Measurements from ENCODE around the gene COPS7A.

Gene COPS7A

GRCh38 chr12:6766651-6767349, 43.0 kb downstream of the COPS7A start:
- no peak for TF ChIP-seq POLR2AphosphoS5 (IDR thresholded peaks at IDR 0.05; ENCODE audit: low read depth, low read length)
- TF ChIP-seq TAF1 (IDR thresholded peaks at IDR 0.05; ENCODE audit: borderline replicate concordance, insufficient read depth, low read length), result no peak
- no peak for TF ChIP-seq REST (IDR thresholded peaks at IDR 0.05; ENCODE audit: insufficient read depth in 1 of 2, low read depth in 2 of 2, low read length in 2 of 2)
- TF ChIP-seq FOXP2 (optimal IDR thresholded peaks at IDR 0.05; ENCODE audit: borderline replicate concordance, extremely low read depth, extremely low read length, insufficient read depth), result no peak
- 0 out of 2 replicates have a peak, but pooled peaks have one; percentile 55 for TF ChIP-seq SIN3A (IDR thresholded peaks at IDR 0.05; ENCODE audit: borderline replicate concordance, insufficient read depth, low read length)

- TF ChIP-seq FOXP2 (optimal IDR thresholded peaks at IDR 0.05; ENCODE audit: borderline replicate concordance, extremely low read depth, extremely low read length, insufficient read depth) (no peak), SIN3A (IDR thresholded peaks at IDR 0.05; ENCODE audit: borderline replicate concordance, insufficient read depth, low read length) (no peak), POLR2AphosphoS5 (IDR thresholded peaks at IDR 0.05; ENCODE audit: low read depth, low read length) (no peak), TAF1 (IDR thresholded peaks at IDR 0.05; ENCODE audit: borderline replicate concordance, insufficient read depth, low read length) (no peak), REST (IDR thresholded peaks at IDR 0.05; ENCODE audit: insufficient read depth in 1 of 2, low read depth in 2 of 2, low read length in 2 of 2) (no peak)
Measured at GRCh38 chr12:6767353-6768319, 43.8 kb downstream of the COPS7A start.

- TF ChIP-seq SIN3A (IDR thresholded peaks at IDR 0.05; ENCODE audit: borderline replicate concordance, insufficient read depth, low read length) (no peak), TAF1 (IDR thresholded peaks at IDR 0.05; ENCODE audit: borderline replicate concordance, insufficient read depth, low read length) (no peak), POLR2AphosphoS5 (IDR thresholded peaks at IDR 0.05; ENCODE audit: low read depth, low read length) (no peak), REST (IDR thresholded peaks at IDR 0.05; ENCODE audit: insufficient read depth in 1 of 2, low read depth in 2 of 2, low read length in 2 of 2) (no peak), FOXP2 (optimal IDR thresholded peaks at IDR 0.05; ENCODE audit: borderline replicate concordance, extremely low read depth, extremely low read length, insufficient read depth) (no peak)
Measured at GRCh38 chr12:6768437-6768914, 44.6 kb downstream of the COPS7A start.

- TF ChIP-seq REST (IDR thresholded peaks at IDR 0.05; ENCODE audit: insufficient read depth in 1 of 2, low read depth in 2 of 2, low read length in 2 of 2) (no peak), FOXP2 (optimal IDR thresholded peaks at IDR 0.05; ENCODE audit: borderline replicate concordance, extremely low read depth, extremely low read length, insufficient read depth) (no peak), TAF1 (IDR thresholded peaks at IDR 0.05; ENCODE audit: borderline replicate concordance, insufficient read depth, low read length) (no peak), SIN3A (IDR thresholded peaks at IDR 0.05; ENCODE audit: borderline replicate concordance, insufficient read depth, low read length) (no peak), POLR2AphosphoS5 (IDR thresholded peaks at IDR 0.05; ENCODE audit: low read depth, low read length) (no peak)
Measured at GRCh38 chr12:6768990-6769389, 45.1 kb downstream of the COPS7A start.

Measured in PFSK-1 (cell line).